HCT116 (cell line): Measurements from ENCODE around the gene BRD7. TPM values are rescaled to one million over a fixed set of nuclear protein-coding genes. Genes with fewer than 3 reads are reported as not detected.

Experiments used
- ATAC-seq: fragments of 200-7000 bp; cut with Tn5 transposase; 2 replicates; pipeline ENCODE4 v1.9.1; 2020; ENCODE audit warnings: mild to moderate bottlenecking, moderate library complexity
- BruUV-seq: library from RNA; stranded (reverse); fragments of 400-500 nt; replicated peaks from 2 replicates; lab custom pipeline; 2021; lab: Mats Ljungman, UMichigan
- CTCF ChIA-PET: fragments of 300-600 bp; sonication (Branson Sonifier 250); formaldehyde crosslinking; loops from one replicate; lab custom pipeline; 2021; ENCODE audit warnings: antibody characterized with exemption; lab: Charles Lee
- POLR2A ChIA-PET: fragments of 300-600, 350-600 bp; sonication (Branson Sonifier 250); formaldehyde crosslinking; loops from one replicate; lab custom pipeline; 2021; ENCODE audit warnings: antibody characterized with exemption; lab: Charles Lee
- RAD21 ChIA-PET, 2 experiments: fragments of 300-600 bp; sonication (Branson Sonifier 250); formaldehyde crosslinking; loops; one replicate each; lab custom pipeline; 2023; ENCODE audit warnings: low total read pairs in 2 of 2; ENCODE audit not compliant: uncharacterized antibody in 2 of 2, unreplicated experiment in 2 of 2, low non-redundant PET in 1 of 2; lab: Charles Lee
- DNase-seq: peaks from one replicate; pipeline ENCODE4 v3.0.0-alpha.2; 2010; ENCODE audit warnings: low read depth, low spot score
- H2AFZ ChIP-seq: fragments of 200-600 bp; shearing (Covaris generic), sonication (generic); 2 replicates; pipeline ENCODE4 v1.6.1; 2017; ENCODE audit warnings: low read depth, mixed run types, mixed read lengths, antibody characterized with exemption, low read length; ENCODE audit not compliant: poor library complexity, severe bottlenecking
- H3K27ac ChIP-seq: 2 replicates; pipeline ENCODE4 v1.5.1; 2012; ENCODE audit warnings: low read depth, low read length
- H3K27me3 ChIP-seq: fragments of 200-600 bp; sonication (generic); 2 replicates; pipeline ENCODE4 v1.6.1; 2016; ENCODE audit warnings: mixed run types, low read length, mixed read lengths; ENCODE audit not compliant: insufficient read depth
- H3K36me3 ChIP-seq, 2 experiments: fragments of 200-500 bp in 1 of 2; fragments of 200-600 bp in 1 of 2; sonication (Bioruptor generic) in 1 of 2; sonication (generic) in 1 of 2; 2 replicates each; pipeline versions ENCODE4 v1.5.1 to v1.6.1; 2014 to 2016; ENCODE audit warnings: low read length in 2 of 2, inconsistent platforms in 1 of 2, mixed read lengths in 1 of 2, mixed run types in 1 of 2; ENCODE audit not compliant: insufficient read depth in 2 of 2, control insufficient read depth in 1 of 2
- H3K4me1 ChIP-seq, 2 experiments: fragments of 200-600 bp in 1 of 2; sonication (generic) in 1 of 2; 2 replicates each; pipeline versions ENCODE4 v1.5.1 to v1.6.1; 2012 to 2017; ENCODE audit warnings: low read length in 2 of 2, inconsistent platforms in 1 of 2, mild to moderate bottlenecking in 1 of 2, mixed read lengths in 1 of 2, mixed run types in 1 of 2, moderate library complexity in 1 of 2; ENCODE audit not compliant: insufficient read depth in 2 of 2, control insufficient read depth in 1 of 2
- H3K4me2 ChIP-seq: fragments of 200-600 bp; sonication (generic); 2 replicates; pipeline ENCODE4 v1.6.1; 2017; ENCODE audit warnings: mixed run types, low read length, mixed read lengths
- H3K4me3 ChIP-seq, 2 experiments: fragments of 200-600 bp in 1 of 2; sonication (generic) in 1 of 2; replicated peaks in 1 of 2; 2 replicates each; pipeline ENCODE4 v1.5.1; 2011 to 2016; ENCODE audit warnings: low read length in 2 of 2, control low read depth in 1 of 2, low read depth in 1 of 2, mild to moderate bottlenecking in 1 of 2, mixed read lengths in 1 of 2, mixed run types in 1 of 2
- H3K79me2 ChIP-seq: fragments of 200-600 bp; sonication (generic); 2 replicates; pipeline ENCODE4 v1.6.1; 2017; ENCODE audit warnings: mild to moderate bottlenecking, mixed run types, low read length, moderate library complexity, mixed read lengths; ENCODE audit not compliant: insufficient read depth
- H3K9ac ChIP-seq: fragments of 200-600 bp; sonication (generic); 2 replicates; pipeline ENCODE4 v1.6.1; 2016; ENCODE audit warnings: low read length, mixed read lengths
- H3K9me2 ChIP-seq: fragments of 200-600 bp; sonication (generic), shearing (Covaris generic); 2 replicates; pipeline ENCODE4 v1.6.1; 2017; ENCODE audit warnings: mixed run types, mild to moderate bottlenecking, moderate library complexity; ENCODE audit not compliant: insufficient read depth
- H3K9me3 ChIP-seq, 2 experiments: fragments of 200-500 bp in 1 of 2; fragments of 200-600 bp in 1 of 2; sonication (Bioruptor generic) in 1 of 2; sonication (generic) in 1 of 2; 2 replicates each; pipeline ENCODE4 v1.6.1; 2014 to 2017; ENCODE audit warnings: low read length in 2 of 2, mixed read lengths in 2 of 2, inconsistent platforms in 1 of 2, low read depth in 1 of 2, mild to moderate bottlenecking in 1 of 2, mixed run types in 1 of 2, moderate library complexity in 1 of 2; ENCODE audit not compliant: control insufficient read depth in 1 of 2, insufficient read depth in 1 of 2
- H4K20me1 ChIP-seq: fragments of 200-600 bp; sonication (generic), shearing (Covaris generic); 2 replicates; pipeline ENCODE4 v1.6.1; 2017; ENCODE audit warnings: mixed run types, mild to moderate bottlenecking, moderate library complexity; ENCODE audit not compliant: insufficient read depth
- CEBPB ChIP-seq: IDR thresholded peaks from 2 replicates; pipeline ENCODE4 v1.6.1; 2012; ENCODE audit warnings: low read depth
- EZH2 ChIP-seq: fragments of 200-600 bp; sonication (generic); IDR thresholded peaks from 2 replicates; pipeline ENCODE4 v1.6.1; 2017; ENCODE audit warnings: antibody characterized with exemption, mixed run types
- EZH2phosphoT487 ChIP-seq: fragments of 200-600 bp; IDR thresholded peaks from 2 replicates; pipeline ENCODE4 v1.6.1; 2018; ENCODE audit warnings: antibody characterized with exemption, borderline replicate concordance
- JUND ChIP-seq: IDR thresholded peaks from 2 replicates; pipeline ENCODE4 v1.6.1; 2012
- SIN3A ChIP-seq: IDR thresholded peaks from 2 replicates; pipeline ENCODE4 v1.6.1; 2012; ENCODE audit warnings: low read depth
- SP1 ChIP-seq: IDR thresholded peaks from 2 replicates; pipeline ENCODE4 v1.6.1; 2012; ENCODE audit warnings: low read depth
- SRF ChIP-seq: IDR thresholded peaks from 2 replicates; pipeline ENCODE4 v1.6.1; 2012; ENCODE audit warnings: low read depth
- TCF7L2 ChIP-seq: IDR thresholded peaks from 2 replicates; pipeline ENCODE4 v1.7.0; 2011; ENCODE audit warnings: borderline replicate concordance, inconsistent platforms; ENCODE audit not compliant: insufficient read depth, insufficient read length; ENCODE audit errors: extremely low read depth
- YY1 ChIP-seq: IDR thresholded peaks from 2 replicates; pipeline ENCODE4 v1.6.1; 2011; ENCODE audit warnings: low read length, low read depth, moderate library complexity, mild to moderate bottlenecking; ENCODE audit not compliant: insufficient replicate concordance; ENCODE audit errors: extremely low read depth
- ZNF274 ChIP-seq: fragments of 200-500 bp; sonication (Bioruptor generic); IDR thresholded peaks from 2 replicates; pipeline ENCODE4 v1.6.1; 2014; ENCODE audit warnings: mild to moderate bottlenecking, low read depth, low read length, inconsistent platforms
- intact Hi-C: fragments of 100-400 bp; cut with micrococcal nuclease; formaldehyde crosslinking; loops from 2 replicates; pipeline ENCODE4 v1.10.0; 2022
- total RNA-seq: library from RNA; stranded (reverse); gene quantifications from one replicate; pipeline ENCODE4 v1.2.1, GENCODE V29; 2021; ENCODE audit not compliant: unreplicated experiment
- TF ChIP-seq, protein P1 (sequence below): IDR thresholded peaks from 2 replicates; pipeline ENCODE4 v1.6.1; 2012
- TF ChIP-seq, protein P2 (sequence below), 3 experiments: fragments of 200-600 bp in 1 of 3; sonication (generic) in 1 of 3; IDR thresholded peaks in 2 of 3; conservative IDR thresholded peaks in 1 of 3; 2 replicates each; pipeline ENCODE4 v1.5.1; 2012 to 2017; ENCODE audit warnings: low read depth in 2 of 3, low read length in 2 of 3, antibody characterized with exemption in 1 of 3, borderline replicate concordance in 1 of 3, control low read depth in 1 of 3, mild to moderate bottlenecking in 1 of 3, mixed read lengths in 1 of 3, mixed run types in 1 of 3, moderate library complexity in 1 of 3; ENCODE audit not compliant: insufficient read depth in 1 of 3

BRD7 gene
- total RNA-seq, 1 experiment from 2014 or later: 85.4 TPM

DNA sequence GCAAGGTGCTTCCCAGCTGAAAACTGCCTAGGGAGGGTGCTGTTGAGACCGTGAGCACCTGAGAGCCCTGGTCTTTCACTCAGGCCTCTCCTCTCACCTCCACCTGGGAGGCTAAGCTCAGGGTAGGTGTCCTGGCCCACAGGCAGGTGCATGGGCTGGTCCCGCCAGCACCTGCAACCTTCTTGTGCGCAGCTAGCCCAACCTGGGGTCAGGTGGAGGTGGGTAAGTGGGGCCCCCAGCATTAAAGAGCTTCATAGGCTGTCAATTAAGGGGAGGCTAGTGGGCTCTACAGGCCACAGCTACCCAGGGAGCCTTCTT lies 93.7 kb downstream of the BRD7 start (continued):
- TF ChIP-seq SIN3A (no peak), EZH2 (no peak), TCF7L2 (no peak), EZH2phosphoT487 (no peak), YY1 (no peak), JUND (no peak), ZNF274 (no peak)

DNA sequence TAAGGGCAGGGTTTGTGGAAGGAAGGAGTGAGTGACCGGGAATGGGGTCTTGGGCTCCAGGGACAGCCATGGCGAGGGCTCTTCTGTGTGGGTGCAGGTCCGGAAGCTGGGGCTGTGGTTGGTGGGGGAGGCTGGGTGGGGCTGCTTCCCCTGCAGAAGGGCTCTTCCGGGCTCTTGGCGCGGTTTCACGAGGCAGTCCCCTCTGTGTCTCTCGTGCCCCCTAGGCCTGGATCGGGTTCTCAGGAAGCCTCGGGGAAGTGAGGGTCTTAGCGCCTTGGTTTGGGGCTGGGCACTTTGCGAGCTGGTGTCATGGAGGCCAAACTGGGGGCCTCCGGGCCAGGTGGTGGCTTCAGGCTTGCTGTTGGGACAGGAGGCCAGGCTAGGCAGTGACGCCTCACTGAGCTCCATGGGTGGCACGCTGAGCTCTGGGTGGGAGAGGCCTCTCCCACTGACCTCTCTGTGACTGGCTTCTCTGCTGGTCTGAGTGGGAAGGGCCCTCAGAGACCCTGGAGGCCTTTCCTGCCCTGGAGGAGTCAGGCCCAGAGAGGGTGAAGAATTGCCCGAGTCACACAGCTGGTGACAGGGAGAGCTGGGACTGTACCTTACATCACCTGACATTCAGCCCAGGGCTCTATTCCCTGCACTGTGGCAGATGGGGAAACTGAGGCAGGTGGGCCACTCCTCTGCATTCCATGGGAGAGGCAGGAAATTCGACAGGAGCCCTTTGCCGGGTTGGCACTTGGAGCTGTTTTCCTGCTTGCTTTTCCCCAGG lies 94.3 kb downstream of the BRD7 start:
- BruUV-seq: no TSS peak
- Histone ChIP-seq H2AFZ (no peak overlapping the region), H4K20me1 (no peaks in the 10 kb centered on the region), H3K9me3 (no peaks in the 10 kb centered on the region), H3K9ac (no peak overlapping the region), H3K27me3 (no peaks in the 10 kb centered on the region), H3K4me3 (no peak overlapping the region), H3K4me2 (no peak overlapping the region), H3K79me2 (peaks cover 7% of the 10 kb centered on the region; the same call in 1 of the 2 replicates), H3K36me3 (no peaks in the 10 kb centered on the region), H3K4me1 (no peaks in the 10 kb centered on the region), H3K9me2 (no peaks in the 10 kb centered on the region), H3K27ac (no peak overlapping the region)
- TF ChIP-seq EZH2phosphoT487: no peak
- no peak for TF ChIP-seq CEBPB
- no peak for TF ChIP-seq TCF7L2
- TF ChIP-seq EZH2: no peak
- TF ChIP-seq, protein P1, sequence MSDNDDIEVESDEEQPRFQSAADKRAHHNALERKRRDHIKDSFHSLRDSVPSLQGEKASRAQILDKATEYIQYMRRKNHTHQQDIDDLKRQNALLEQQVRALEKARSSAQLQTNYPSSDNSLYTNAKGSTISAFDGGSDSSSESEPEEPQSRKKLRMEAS: no peak
- no peak for TF ChIP-seq SRF
- no peak for TF ChIP-seq SP1
- no peak for TF ChIP-seq YY1
- TF ChIP-seq, protein P2, sequence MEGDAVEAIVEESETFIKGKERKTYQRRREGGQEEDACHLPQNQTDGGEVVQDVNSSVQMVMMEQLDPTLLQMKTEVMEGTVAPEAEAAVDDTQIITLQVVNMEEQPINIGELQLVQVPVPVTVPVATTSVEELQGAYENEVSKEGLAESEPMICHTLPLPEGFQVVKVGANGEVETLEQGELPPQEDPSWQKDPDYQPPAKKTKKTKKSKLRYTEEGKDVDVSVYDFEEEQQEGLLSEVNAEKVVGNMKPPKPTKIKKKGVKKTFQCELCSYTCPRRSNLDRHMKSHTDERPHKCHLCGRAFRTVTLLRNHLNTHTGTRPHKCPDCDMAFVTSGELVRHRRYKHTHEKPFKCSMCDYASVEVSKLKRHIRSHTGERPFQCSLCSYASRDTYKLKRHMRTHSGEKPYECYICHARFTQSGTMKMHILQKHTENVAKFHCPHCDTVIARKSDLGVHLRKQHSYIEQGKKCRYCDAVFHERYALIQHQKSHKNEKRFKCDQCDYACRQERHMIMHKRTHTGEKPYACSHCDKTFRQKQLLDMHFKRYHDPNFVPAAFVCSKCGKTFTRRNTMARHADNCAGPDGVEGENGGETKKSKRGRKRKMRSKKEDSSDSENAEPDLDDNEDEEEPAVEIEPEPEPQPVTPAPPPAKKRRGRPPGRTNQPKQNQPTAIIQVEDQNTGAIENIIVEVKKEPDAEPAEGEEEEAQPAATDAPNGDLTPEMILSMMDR (IDR thresholded peaks at IDR 0.05 in 2 of 3, conservative IDR thresholded peaks at IDR 0.05 in 1 of 3; ENCODE audit: borderline replicate concordance in 1 of 3, insufficient read depth in 1 of 3, low read depth in 2 of 3, low read length in 2 of 3): no peak
- DNase-seq (no peak), ATAC-seq (no peak)
- ChIA-PET CTCF (no interaction called here), RAD21 (no interaction called here), POLR2A (no interaction called here)
- intact Hi-C loops: no loop called here
